Breast epithelium (tissue), 4 donors: ENCODE data around the gene DLGAP3. TPM values are rescaled to one million over a fixed set of nuclear protein-coding genes. Genes with fewer than 3 reads are reported as not detected.

Source experiments
- DNase-seq, 2 donors: peaks; one replicate each; pipeline ENCODE4 v3.0.0-alpha.2; 2019; ENCODE audit warnings: low spot score in 2 of 2
- H3K27ac ChIP-seq, 2 donors: fragments of 200-600 bp; sonication (generic) in 1 of 2; one replicate each; pipeline ENCODE4 v1.5.1; 2016 to 2019; ENCODE audit warnings: mild to moderate bottlenecking in 1 of 2
- H3K27me3 ChIP-seq, 2 donors: fragments of 200-600 bp; sonication (generic) in 1 of 2; one replicate each; pipeline versions ENCODE4 v1.5.1 to v1.6.0; 2017 to 2019; ENCODE audit warnings: control low read depth in 1 of 2, mild to moderate bottlenecking in 1 of 2
- H3K36me3 ChIP-seq: fragments of 200-600 bp; one replicate; pipeline ENCODE4 v1.5.1; 2019
- H3K4me1 ChIP-seq, 2 donors: fragments of 200-600 bp; sonication (generic); one replicate each; pipeline ENCODE4 v1.5.1; 2016 to 2019; ENCODE audit warnings: control low read depth in 1 of 2
- H3K4me3 ChIP-seq, 3 donors: fragments of 200-600 bp; sonication (generic); 1 replicate in 2 of 3; 2 replicates in 1 of 3; pipeline ENCODE4 v1.5.1; 2016 to 2019; ENCODE audit warnings: mild to moderate bottlenecking in 3 of 3, moderate library complexity in 2 of 3
- H3K9me3 ChIP-seq, 2 donors: fragments of 200-600 bp; sonication (generic) in 1 of 2; one replicate each; pipeline ENCODE4 v1.5.1; 2016 to 2019; ENCODE audit warnings: control low read depth in 1 of 2
- CTCF ChIP-seq, 3 donors: fragments of 450-650 bp; IDR thresholded peaks; one replicate each; pipeline ENCODE4 v1.5.1; 2016 to 2017; ENCODE audit warnings: antibody characterized with exemption in 3 of 3, mild to moderate bottlenecking in 3 of 3, moderate library complexity in 3 of 3
- POLR2A ChIP-seq: fragments of 450-650 bp; IDR thresholded peaks from one replicate; pipeline ENCODE4 v1.6.1; 2016; ENCODE audit warnings: antibody characterized with exemption, mild to moderate bottlenecking, moderate library complexity
- POLR2AphosphoS5 ChIP-seq, 3 donors: sonication (generic); formaldehyde crosslinking; IDR thresholded peaks; one replicate each; pipeline ENCODE4 v1.6.1; 2017; ENCODE audit warnings: antibody characterized with exemption in 3 of 3
- intact Hi-C: fragments of 100-400 bp; cut with DNase I; formaldehyde crosslinking; loops from one replicate; pipeline ENCODE4 v1.15.1; 2023; ENCODE audit warnings: low total_unique reads
- total RNA-seq, 3 donors: library from RNA; depleted of rRNA; stranded (reverse); fragments of >200 nt; gene quantifications; one replicate each; pipeline ENCODE4 v1.1.0, GENCODE V29; 2016

The DLGAP3 gene
- total RNA-seq, 3 donors from 2014 or later: 0.15 to 0.33 (median 0.16) TPM

- no peaks in the 10 kb centered on the region for H3K9me3 ChIP-seq
- no peaks in the 10 kb centered on the region for H3K36me3 ChIP-seq
- no peaks in the 10 kb centered on the region for H3K27me3 ChIP-seq
- H3K27ac ChIP-seq: no peak overlapping the region
- no peak for DNase-seq
- no peak overlapping the region for H3K4me3 ChIP-seq
- intact Hi-C loops: loop anchor here (1.0 kb wide), 1 partner anchor 36 kb away; no protein-coding TSS in a partner anchor
- no peaks in the 10 kb centered on the region for H3K4me1 ChIP-seq
- TF ChIP-seq POLR2A: no peak
These were observed 112.7 kb downstream of the DLGAP3 start for GRCh38 chr1:34816778-34817177.

- Histone ChIP-seq H3K36me3 (no peaks in the 10 kb centered on the region), H3K9me3 (no peaks in the 10 kb centered on the region), H3K27ac (no peak overlapping the region), H3K4me3 (no peak overlapping the region), H3K27me3 (no peaks in the 10 kb centered on the region), H3K4me1 (no peaks in the 10 kb centered on the region)
- no peak for DNase-seq
- TF ChIP-seq POLR2A (no peak), CTCF (IDR thresholded peaks at IDR 0.05) (no peak), POLR2AphosphoS5 (IDR thresholded peaks at IDR 0.05) (no peak)
- intact Hi-C loops: no loop called here
These were observed 113.1 kb downstream of the DLGAP3 start for GRCh38 chr1:34816332-34816731.

Other genes with a start within 250 kb of the DLGAP3 start
- 1 to 10 TPM in 1 of 3 donors, under 1 TPM in 1, not detected in 1; 0.73 to 1.3 TPM for gene GJB5, start 174.6 kb downstream of the DLGAP3 start, total RNA-seq
- gene GJB4, start 169.9 kb downstream of the DLGAP3 start, total RNA-seq: under 1 TPM in 1 of 3 donors, not detected in 2; 0.15 TPM
- 1 to 10 TPM in 1 of 3 donors, under 1 TPM in 1, not detected in 1; 0.33 to 1.2 TPM for gene GJB3, start 148.4 kb downstream of the DLGAP3 start, total RNA-seq
- 10 to 100 TPM in 2 of 3 donors, 1 to 10 TPM in 1; 8.9 to 39.3 (median 18.9) TPM for gene GJA4, start 136.7 kb downstream of the DLGAP3 start, total RNA-seq
- 10 to 100 TPM; 25.0 to 36.7 (median 29.6) TPM for gene SMIM12, start 69.9 kb downstream of the DLGAP3 start, total RNA-seq
- gene TMEM35B, start 55.7 kb upstream of the DLGAP3 start, total RNA-seq: 10 to 100 TPM; 30.5 to 55.0 (median 37.6) TPM
- 10 to 100 TPM; 13.8 to 27.2 (median 22.0) TPM for gene ZMYM6, start 102.3 kb upstream of the DLGAP3 start, total RNA-seq
- gene ZMYM1, start 149.7 kb upstream of the DLGAP3 start, total RNA-seq: 10 to 100 TPM in 2 of 3 donors, 1 to 10 TPM in 1; 9.8 to 25.6 (median 12.1) TPM